ENCODE results near the gene EMCN.

DNA sequence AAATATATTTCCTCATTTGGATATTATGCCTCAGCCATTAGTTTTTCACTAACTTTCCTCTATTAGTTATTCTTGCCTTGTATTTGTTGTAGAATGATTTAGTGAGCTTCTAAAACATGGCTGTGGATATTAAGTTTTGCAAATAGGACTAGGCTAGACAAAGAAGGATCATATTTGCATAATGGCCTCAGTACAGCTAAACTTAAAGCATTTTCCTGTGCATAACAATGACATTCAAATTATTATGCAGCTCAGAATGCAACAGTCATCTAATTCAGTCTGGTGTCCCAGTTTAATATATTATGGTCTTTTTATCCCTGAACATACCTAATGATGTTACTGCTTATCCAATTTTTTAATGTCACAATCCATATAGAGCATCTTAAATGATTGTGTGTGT lies 172.2 kb downstream of the EMCN start:
- TF ChIP-seq EZH2 (IDR thresholded peaks at IDR 0.05; ENCODE audit: insufficient read depth, low read length) (no peak), CTCF (IDR thresholded peaks at IDR 0.05; ENCODE audit: insufficient read depth, low read depth, low read length) (no peak)
